Effector CD4-positive, alpha-beta T cell (primary cell): ENCODE measurements around the gene P2RX1.
"Not testable (repeated sequence)": the region's sequence is repeated elsewhere in the genome, so short reads cannot be mapped to it uniquely, and the experiment has no call there.

Experiments
- DNase-seq: peaks from one replicate; pipeline ENCODE4 v3.0.0-alpha.2; 2020

P2RX1 gene

GRCh38 chr17:3885271-3885670 is 31.0 kb downstream of the P2RX1 start:
- no peak for DNase-seq

GRCh38 chr17:3884188-3884587 is 32.1 kb downstream of the P2RX1 start:
- no peak for DNase-seq

DNA sequence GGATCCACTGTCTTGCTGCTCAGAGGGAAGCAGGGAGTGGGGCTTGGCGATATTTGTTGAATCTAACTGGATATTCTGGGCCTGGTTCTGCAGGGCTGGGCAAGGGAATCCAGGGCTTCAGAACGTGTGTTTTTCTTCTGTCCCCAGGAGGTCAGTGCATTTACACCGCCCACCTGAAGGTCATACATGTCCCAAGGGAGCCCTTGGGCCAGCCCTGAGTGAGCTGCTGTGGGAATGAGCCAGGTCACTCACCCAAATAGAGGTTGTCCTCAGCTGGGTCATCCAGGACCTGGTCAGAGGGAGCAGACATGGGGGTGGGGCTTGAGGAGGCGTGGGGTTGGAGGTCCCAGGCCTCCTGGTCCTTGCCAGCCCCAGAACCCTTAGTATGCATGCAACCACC is 34.0 kb downstream of the P2RX1 start:
- no peak for DNase-seq

DNA sequence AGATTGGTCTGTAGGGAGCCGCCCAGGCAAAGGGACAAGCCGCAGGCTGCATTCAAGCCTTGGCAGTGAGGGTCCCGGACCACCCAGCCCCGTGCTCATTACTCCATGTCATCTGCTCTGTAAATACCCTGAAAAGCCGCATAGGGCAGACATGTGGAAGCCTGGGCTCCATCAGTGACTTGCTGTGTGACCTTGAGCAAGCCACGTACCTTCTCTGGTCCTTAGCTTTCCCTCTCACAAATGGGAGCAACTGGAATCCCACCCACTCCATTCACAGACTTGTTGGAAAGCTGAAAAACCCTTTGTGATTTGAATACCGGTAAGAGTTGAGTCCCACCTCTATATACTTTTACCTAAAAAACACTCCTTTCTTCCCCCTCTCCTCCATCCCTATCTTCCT is 35.3 kb downstream of the P2RX1 start:
- DNase-seq = no peak

DNA sequence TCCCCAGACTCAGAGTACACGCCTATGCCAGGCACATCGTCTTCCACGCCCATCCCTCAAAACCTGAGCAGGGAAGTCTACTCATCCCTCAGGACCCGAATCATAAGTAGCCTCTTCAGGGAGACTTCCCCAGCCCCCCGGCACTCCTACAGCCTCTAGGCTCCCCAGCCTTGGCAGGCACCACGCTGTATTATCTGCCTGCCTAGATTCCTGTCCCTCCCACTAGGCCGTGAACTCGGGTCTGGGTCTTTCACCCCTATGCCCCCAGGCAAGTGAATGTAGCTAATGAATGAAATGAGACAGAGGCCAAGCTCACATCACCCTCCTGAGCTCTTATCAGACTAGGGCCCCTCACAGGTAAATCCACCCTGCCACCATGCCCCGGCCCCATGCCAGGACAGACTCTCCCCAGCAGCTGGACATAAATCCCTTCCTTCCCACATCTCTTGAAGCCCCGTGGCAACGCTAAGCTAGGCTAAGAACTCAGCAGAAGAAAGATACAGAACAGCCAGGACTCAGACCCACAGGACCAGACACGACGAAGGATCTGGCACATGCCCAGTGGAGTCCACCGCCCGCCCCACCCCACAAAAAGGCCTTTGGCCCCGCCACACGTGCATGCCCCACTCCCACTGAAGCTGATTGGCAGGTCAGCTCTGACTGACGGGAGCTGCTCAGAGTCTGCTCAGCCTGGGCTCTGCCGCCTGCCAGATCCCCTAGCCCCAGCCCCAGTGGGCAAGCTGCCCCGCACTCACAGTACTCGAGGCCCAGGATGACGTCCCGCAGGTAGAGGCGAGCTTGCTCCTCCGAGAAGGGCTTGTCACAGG is 36.5 kb downstream of the P2RX1 start:
- no peak for DNase-seq

DNA sequence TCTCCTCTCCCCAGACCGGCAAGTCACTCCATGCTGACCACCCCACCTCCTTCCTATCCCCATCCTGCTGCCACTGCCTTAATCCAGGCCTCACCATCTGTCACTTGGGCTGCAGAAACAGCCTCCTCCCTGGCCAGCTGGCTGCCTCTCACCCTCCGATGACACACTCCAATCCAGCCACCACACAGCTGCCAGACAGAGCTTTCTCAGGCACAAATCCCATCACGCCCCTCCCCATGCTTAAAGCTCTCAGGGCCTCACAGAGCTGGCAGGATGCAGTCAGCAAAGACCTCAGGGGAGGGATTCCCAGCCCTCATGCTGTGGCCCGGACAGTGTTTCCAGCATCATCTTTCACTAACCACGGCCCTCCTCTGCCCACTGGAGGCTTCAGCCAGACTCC is 37.1 kb downstream of the P2RX1 start:
- no peak for DNase-seq

DNA sequence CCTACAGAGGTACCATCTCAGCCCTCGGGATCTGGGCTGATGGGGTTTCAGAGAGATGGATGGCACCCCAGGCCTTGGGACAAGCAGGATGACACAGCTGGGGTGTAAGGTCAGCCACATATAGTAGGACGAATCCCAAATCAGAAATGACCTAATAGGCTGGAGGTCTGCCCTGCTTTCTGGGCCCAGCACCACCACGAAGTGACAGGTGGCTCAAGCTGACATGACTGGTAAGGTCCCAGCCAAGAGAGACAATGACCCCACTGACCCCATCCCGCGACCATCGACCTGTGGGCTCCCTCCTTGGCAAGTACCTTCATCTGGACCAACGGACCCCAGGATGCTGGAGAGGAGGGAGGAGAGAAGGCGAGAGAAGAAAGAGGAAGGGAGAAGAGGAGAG is 39.0 kb downstream of the P2RX1 start:
- DNase-seq = no peak

- DNase-seq = no peak
Measured at GRCh38 chr17:3875317-3875716, 40.9 kb downstream of the P2RX1 start.

DNA sequence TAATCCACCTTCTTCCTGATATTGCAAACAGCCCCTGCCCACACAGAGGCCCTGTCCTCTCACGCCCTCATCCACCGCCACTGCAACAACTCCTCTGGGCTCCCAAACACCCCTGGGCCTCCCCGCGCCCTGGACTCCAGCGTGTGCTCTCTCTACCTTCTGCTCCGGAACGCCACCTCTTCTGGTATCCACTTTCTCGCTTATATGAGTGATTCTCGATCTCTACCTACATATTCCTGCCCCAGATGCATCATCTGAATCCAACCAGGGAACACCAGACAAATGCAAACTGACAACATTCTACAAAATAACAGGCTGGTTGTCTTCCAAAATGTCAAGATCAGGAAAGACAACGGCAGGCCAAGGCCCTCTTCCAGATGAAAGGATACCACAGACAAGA is 42.4 kb downstream of the P2RX1 start:
- no peak for DNase-seq

GRCh38 chr17:3870871-3871306 is 45.4 kb downstream of the P2RX1 start:
- DNase-seq = no peak

DNA sequence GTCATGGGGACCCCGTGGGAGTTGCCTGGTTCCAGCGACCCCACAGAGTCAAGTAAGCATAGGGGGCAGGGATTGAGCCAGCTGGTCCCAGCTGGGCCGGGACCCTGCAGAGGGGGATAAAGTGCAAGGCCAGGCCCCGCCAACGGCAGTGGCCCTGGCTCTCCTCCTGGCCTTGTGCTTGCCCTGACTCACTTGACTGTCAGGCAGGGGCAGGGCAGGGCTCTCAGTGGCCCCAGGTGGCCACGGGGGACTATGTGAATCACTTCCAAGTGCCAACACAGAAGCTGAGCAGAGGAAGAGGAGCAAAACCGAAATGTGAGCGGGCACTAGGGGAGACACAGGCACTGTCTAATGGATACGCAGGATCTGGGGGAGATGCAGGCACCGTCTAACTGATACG is 48.7 kb downstream of the P2RX1 start:
- DNase-seq = no peak

DNA sequence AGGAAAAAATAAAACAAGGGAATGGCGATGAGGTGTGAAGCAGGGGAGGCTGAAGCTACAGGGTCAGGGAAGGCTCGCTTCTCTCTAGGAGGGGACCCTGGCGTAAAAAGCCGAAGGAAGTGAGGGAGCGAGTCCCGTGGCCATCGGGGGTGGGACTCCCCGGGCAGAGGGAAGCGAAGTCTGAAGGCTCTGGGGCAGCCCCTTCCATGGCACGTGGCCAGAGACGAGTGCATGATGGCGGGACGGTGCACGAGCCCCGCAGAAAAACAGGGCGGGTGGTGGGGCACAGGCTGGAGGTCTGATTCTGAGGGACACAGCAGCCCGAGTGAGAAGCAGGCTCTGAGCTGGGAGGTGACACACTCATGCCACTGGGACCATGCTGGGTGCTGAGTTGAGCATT is 49.2 kb downstream of the P2RX1 start:
- DNase-seq = no peak

- DNase-seq = no peak
Measured at GRCh38 chr17:3866276-3866675, 50.0 kb downstream of the P2RX1 start.

DNA sequence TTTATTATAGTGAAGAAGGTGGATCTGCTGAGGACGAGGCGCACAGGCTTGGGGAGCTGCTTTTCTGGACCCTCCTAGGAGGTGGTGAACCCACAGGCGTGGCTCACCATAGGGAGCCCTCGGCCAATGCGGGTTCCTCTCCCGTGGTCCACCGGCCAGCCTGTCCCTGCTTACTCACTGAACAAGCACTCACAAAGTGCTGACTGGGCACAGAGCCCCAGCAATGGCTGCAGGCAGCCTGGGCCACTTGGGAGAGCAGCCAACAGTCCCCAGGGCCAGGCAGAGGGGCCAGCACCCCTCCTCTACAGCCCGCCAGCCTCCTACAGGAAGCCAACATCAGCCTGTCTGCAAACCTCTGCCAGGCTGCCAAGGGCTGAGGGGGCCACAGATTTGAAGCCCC is 51.1 kb downstream of the P2RX1 start:
- DNase-seq = no peak

GRCh38 chr17:3864534-3864933 is 51.7 kb downstream of the P2RX1 start:
- no peak for DNase-seq

DNA sequence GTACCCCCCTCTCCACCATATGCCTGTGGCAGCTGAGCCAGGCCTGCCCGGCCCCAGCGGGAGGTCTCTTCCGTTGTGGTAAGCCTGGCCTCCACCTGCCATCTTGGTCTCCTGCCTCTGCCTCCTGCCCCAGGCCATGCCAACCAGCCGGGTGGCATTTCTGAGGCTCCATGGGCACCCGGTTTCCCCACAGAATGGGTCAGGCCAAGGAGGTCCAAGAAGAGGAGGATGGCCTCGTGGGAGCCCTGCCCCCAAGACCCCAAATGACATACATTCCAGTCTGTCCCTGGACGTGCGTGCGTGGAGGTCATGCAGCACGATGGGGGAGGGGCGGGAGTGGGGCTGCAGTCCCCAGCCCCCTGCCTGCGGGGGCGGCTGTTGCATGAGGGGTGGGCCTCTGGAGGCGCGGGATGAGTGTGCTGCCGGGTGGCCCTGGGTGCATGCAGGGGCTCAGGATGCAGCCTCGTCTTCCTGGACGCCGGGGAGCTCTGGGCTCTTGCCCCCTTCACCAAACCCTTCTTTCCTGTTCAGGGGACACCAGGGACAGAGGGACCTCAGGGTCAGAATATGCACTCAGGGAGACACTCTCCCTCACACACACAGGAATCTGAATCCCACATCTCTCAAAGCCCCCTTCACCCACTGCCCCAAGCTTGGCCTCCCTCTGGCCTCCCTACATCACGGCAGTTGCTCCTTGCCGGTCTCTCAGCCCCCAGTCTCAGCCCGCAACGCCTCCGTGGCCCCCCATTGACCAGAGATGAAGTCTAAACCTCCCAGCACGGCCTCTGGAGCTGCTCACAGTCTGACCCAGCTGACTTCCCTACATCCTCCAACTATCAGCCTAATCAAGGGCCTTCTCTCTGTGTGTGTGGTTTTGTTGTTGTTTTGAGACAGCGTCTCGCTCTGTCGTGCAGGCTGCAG is 54.2 kb downstream of the P2RX1 start:
- DNase-seq = no peak

GRCh38 chr17:3860939-3861700 is 55.1 kb downstream of the P2RX1 start:
- no peak for DNase-seq

DNA sequence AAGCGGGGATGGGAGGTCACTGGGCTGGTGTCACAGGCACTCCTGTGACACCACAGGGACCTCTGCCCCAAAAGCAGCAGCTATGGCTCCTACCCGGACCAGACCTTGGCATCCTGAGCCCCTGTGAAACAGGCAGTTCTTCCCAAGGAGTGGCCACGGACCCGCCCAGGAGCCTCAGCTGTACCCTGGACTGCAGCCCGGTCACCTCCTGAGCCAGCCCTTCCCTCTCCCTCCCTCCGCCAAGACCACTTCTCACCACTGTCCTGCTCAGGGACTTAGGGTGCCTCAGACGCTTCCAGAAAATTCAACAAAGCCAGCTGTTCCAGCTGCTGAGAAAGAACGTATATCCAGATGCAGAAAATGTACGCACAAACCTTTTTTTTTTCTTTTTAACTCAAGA is 56.3 kb downstream of the P2RX1 start:
- DNase-seq = no peak

DNA sequence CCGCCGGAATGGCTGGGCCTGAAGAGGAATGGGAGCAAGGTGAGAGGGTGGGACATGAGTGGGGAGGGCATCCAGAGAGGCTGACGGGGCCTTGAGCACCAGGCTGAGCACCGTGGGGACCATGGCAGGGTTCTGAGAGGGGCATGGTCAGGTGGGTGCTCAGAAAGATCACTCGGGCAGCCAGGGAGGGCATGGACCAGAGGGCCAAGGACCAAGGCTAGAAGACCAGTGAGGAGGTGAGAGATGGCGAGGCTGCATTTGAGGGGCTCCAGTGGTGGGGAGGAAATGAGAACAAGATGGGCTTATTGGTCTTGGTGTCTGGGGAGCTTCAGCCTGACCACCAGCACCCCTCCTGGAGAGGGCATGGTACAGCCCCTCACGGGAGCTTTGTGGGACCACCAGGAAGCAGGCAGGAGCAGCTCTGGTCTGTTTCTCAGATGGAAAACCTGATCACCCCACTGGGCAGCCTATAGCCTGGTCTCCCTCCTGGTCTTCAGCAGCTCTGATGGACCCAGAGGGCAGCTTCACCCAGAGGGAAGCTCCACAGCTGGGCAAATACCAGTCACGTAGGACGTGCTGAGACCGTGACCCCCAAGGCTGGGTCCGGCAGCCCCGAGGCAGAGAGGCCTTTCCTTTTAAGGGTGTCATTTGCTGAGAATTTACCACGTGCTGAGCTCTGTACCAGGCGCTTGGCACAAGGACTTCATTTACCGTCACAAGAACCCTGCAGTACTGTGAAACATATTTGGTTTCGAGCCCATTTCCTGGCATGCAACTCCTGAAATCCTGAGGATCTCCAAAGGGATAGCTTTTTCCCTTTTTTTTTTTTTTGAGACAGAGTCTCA is 58.8 kb downstream of the P2RX1 start:
- no peak for DNase-seq

GRCh38 chr17:3854204-3854603 is 62.1 kb downstream of the P2RX1 start:
- DNase-seq = not testable (repeated sequence)

- no peak for DNase-seq
Measured at GRCh38 chr17:3852561-3852960, 63.7 kb downstream of the P2RX1 start.

- no peak for DNase-seq
Measured at GRCh38 chr17:3851461-3852100, 64.7 kb downstream of the P2RX1 start.
